Natural killer cell (primary cell): ENCODE results near the gene GDI2. TPM values are rescaled to one million over a fixed set of nuclear protein-coding genes. Genes with fewer than 3 reads are reported as not detected.
"Not testable (repeated sequence)": the region's sequence is repeated elsewhere in the genome, so short reads cannot be mapped to it uniquely, and the experiment has no call there.

Experiments
- ATAC-seq, 3 donors: fragments of 150-1000 bp in 2 of 3; fragments of 200-7000 bp in 1 of 3; cut with Tn5 transposase; 1 replicate in 1 of 3; 2 replicates in 2 of 3; pipeline ENCODE4 v1.10.0; 2021; ENCODE audit warnings: mild to moderate bottlenecking in 2 of 3, moderate library complexity in 2 of 3
- DNase-seq, 2 donors: peaks; one replicate each; pipeline versions ENCODE4 v3.0.0 to v3.0.0-alpha.2; 2013 to 2021; ENCODE audit warnings: mixed read lengths in 1 of 2
- H3K27ac ChIP-seq: one replicate; pipeline ENCODE4 v1.5.1; 2013; ENCODE audit warnings: mild to moderate bottlenecking, low read length
- H3K27me3 ChIP-seq: one replicate; pipeline ENCODE4 v1.6.1; 2013; ENCODE audit warnings: low read length; ENCODE audit not compliant: control insufficient read depth, insufficient read depth
- H3K36me3 ChIP-seq: one replicate; pipeline ENCODE4 v1.6.1; 2013; ENCODE audit warnings: low read length; ENCODE audit not compliant: control insufficient read depth, insufficient read depth
- H3K4me1 ChIP-seq: one replicate; pipeline ENCODE4 v1.6.1; 2013; ENCODE audit warnings: low read length; ENCODE audit not compliant: control insufficient read depth, insufficient read depth
- H3K4me3 ChIP-seq: one replicate; pipeline ENCODE4 v1.5.1; 2013; ENCODE audit warnings: low read length
- H3K9me3 ChIP-seq: one replicate; pipeline ENCODE4 v1.6.1; 2013; ENCODE audit warnings: low read length; ENCODE audit not compliant: control insufficient read depth, insufficient read depth
- H3K27ac Mint-ChIP-seq, 2 donors: one replicate each; pipeline ENCODE4 v1.8.0; 2022; ENCODE audit warnings: mild to moderate bottlenecking in 2 of 2, mixed read lengths in 2 of 2, moderate library complexity in 1 of 2
- H3K27me3 Mint-ChIP-seq, 2 donors: one replicate each; pipeline ENCODE4 v1.8.0; 2022; ENCODE audit warnings: low read depth in 2 of 2, mixed read lengths in 2 of 2
- H3K36me3 Mint-ChIP-seq: one replicate; pipeline ENCODE4 v1.8.0; 2022; ENCODE audit warnings: mixed read lengths
- H3K4me1 Mint-ChIP-seq, 2 donors: one replicate each; pipeline ENCODE4 v1.8.0; 2022; ENCODE audit warnings: mixed read lengths in 2 of 2
- H3K4me3 Mint-ChIP-seq: one replicate; pipeline ENCODE4 v1.8.0; 2022; ENCODE audit warnings: mild to moderate bottlenecking, moderate library complexity, mixed read lengths
- H3K9me3 Mint-ChIP-seq, 2 donors: one replicate each; pipeline ENCODE4 v1.8.0; 2022; ENCODE audit warnings: mixed read lengths in 2 of 2
- whole genome bisulfite sequencing: methylation state at CpG from one replicate; pipeline ENCODE4 v1.1.7; 2013; ENCODE audit warnings: missing lambda C conversion rate; ENCODE audit not compliant: insufficient coverage; 5-methylcytosine and 5-hydroxymethylcytosine counted together
- intact Hi-C: fragments of 100-400 bp; cut with micrococcal nuclease; formaldehyde crosslinking; loops from one replicate; pipeline ENCODE4 v1.14.2; 2022
- total RNA-seq, 4 donors: library from RNA; stranded (reverse); fragments of 120-200 nt in 1 of 4; gene quantifications; one replicate each; pipeline versions ENCODE4 v1.2.3 to v1.2.4, GENCODE V29; 2013 to 2022
- TF ChIP-seq, protein P1 (sequence below): fragments of 200-600 bp; IDR thresholded peaks from one replicate; pipeline ENCODE4 v1.8.0; 2022; ENCODE audit warnings: antibody characterized with exemption

Gene GDI2
- total RNA-seq, 3 donors from 2014 or later (not counting 1 experiment from before 2014, with no cell fraction given): 97.9 to 104 (median 104) TPM

DNA sequence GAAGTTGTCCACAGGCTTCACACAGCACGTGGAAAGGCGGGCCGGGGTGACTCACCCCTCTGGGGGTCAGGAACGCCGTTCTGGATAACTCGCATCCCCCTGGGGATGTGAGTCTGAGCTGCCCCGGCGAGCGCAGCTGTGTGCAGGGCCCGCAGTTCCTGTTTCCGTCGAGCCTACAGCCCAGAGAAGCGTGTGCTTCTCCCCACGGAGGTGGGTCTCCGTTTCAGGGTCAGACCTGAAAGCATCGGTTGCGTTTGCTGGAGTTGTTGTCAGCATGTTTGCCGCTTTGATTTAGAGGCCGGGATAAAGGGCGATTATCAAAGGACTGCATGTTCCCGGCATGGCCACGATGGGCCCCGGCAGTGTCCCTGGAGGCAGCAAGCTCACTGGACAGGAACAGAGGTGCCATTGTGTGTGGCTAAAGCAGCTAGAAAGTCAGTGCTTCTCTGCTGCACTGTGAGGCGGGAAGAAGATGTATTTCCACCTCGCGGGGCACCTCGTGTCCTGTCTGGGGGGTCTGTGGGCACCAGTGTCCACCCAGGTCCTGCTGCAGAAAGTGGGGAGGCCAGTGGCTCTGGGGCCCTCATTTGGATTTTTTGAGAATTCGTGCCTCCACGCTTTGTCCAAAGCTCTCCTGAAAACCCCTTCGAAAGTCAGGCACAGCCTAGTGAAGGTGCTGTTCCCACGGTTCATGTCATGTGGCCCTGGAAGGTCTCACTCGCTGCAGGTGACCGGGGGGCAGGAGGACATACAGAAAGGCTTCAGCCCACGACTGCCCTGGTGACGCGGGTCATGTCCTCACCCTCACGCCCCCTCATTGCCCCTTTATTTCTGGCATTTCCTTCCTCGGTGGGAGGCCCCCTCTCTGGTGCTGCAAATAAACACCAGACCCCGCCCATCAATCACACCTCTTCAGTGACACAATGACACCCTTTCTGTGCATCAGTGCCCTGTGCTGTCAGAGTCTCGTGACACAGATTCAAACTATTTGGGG lies 27.4 kb upstream of the GDI2 start:
- Histone ChIP-seq H3K4me1 (peaks cover 9% of the 10 kb centered on the region), H3K4me3 (peak overlapping the region; percentile 29), H3K9me3 (no peaks in the 10 kb centered on the region), H3K27me3 (no peaks in the 10 kb centered on the region), H3K36me3 (no peaks in the 10 kb centered on the region), H3K27ac (peak overlapping the region; percentile 78)
- Mint-ChIP-seq H3K27ac (no peak overlapping the region), H3K9me3 (no peaks in the 10 kb centered on the region), H3K4me3 (no peak overlapping the region), H3K27me3 (peaks cover 0 to 11% of the 10 kb centered on the region in 2 donors), H3K36me3 (no peaks in the 10 kb centered on the region), H3K4me1 (no peaks in the 10 kb centered on the region)
- 40% methylated on average over 40 of the region's 40 CpGs for WGBS
- DNase-seq (no peak), ATAC-seq (peak in 2 of 3 donors; percentile 35 to 43)
- intact Hi-C loops: no loop called here
- TF ChIP-seq, protein P1, sequence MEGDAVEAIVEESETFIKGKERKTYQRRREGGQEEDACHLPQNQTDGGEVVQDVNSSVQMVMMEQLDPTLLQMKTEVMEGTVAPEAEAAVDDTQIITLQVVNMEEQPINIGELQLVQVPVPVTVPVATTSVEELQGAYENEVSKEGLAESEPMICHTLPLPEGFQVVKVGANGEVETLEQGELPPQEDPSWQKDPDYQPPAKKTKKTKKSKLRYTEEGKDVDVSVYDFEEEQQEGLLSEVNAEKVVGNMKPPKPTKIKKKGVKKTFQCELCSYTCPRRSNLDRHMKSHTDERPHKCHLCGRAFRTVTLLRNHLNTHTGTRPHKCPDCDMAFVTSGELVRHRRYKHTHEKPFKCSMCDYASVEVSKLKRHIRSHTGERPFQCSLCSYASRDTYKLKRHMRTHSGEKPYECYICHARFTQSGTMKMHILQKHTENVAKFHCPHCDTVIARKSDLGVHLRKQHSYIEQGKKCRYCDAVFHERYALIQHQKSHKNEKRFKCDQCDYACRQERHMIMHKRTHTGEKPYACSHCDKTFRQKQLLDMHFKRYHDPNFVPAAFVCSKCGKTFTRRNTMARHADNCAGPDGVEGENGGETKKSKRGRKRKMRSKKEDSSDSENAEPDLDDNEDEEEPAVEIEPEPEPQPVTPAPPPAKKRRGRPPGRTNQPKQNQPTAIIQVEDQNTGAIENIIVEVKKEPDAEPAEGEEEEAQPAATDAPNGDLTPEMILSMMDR: no peak

DNA sequence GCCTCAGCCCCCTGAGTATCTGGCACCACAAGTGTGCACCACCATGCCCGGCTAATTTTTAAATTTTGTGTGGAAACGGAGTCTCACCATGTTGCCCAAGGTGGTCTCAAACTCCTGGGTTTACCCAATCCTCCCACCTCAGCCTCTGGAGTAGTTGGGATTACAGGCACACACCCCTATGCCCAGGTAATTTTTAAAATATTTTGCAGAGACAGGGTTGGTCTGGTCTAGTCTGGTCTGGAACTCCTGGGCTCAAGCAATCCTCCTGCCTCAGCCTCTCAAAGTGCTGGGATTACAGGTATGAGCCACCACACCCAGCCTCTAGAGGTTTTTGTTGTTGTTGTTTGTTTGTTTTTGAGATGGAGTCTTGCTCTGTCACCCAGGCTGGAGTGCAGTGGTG lies 22.9 kb upstream of the GDI2 start:
- H3K27me3 ChIP-seq, H3K4me3 ChIP-seq, H3K4me1 ChIP-seq, H3K4me1 Mint-ChIP-seq, H3K36me3 Mint-ChIP-seq, ATAC-seq, H3K9me3 Mint-ChIP-seq, intact Hi-C loops, H3K9me3 ChIP-seq, H3K4me3 Mint-ChIP-seq, H3K27ac ChIP-seq, H3K27ac Mint-ChIP-seq, DNase-seq, H3K36me3 ChIP-seq: not testable (repeated sequence)
- peaks cover 0 to 11% of the 10 kb centered on the region in 2 donors for H3K27me3 Mint-ChIP-seq
- WGBS: 87% methylated on average over 2 of the region's 2 CpGs

DNA sequence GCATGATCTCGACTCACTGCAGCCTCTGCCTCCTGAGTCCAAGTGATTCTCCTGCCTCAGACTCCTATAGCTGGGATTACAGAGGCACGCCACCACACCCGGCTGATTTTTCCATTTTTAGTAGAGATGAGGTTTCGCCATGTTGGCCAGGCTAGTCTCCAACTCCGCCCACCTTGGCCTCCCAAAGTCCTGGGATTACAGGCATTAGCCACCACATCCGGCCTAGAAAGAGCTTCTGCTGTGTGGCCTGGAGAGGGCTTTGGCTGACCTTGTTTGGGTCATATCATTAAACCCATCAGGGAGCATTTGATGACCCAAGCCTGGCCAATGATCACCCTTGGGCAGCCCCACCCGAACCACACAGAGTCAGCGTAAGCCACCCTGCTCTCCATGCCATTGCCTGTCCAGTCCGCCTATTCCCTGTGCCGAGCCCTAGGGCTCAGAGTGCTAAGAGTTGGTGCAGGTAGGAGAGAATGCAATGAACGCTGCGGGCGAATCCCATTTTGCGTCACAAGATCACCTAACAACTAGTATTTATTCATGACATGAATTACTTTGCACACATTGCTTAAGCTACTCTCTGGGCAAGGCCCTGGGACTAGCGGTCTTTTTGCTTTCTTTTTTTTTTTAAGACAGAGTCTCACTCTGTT lies 22.3 kb upstream of the GDI2 start:
- intact Hi-C loops: no loop called here
- Mint-ChIP-seq H3K27ac (no peak overlapping the region), H3K4me1 (no peaks in the 10 kb centered on the region), H3K36me3 (no peaks in the 10 kb centered on the region), H3K9me3 (no peaks in the 10 kb centered on the region), H3K27me3 (peaks cover 0 to 7% of the 10 kb centered on the region in 2 donors), H3K4me3 (no peak overlapping the region)
- no peaks in the 10 kb centered on the region for H3K36me3 ChIP-seq
- no peaks in the 10 kb centered on the region for H3K27me3 ChIP-seq
- H3K9me3 ChIP-seq: no peaks in the 10 kb centered on the region
- DNase-seq (no peak), ATAC-seq (no peak)
- no peak overlapping the region for H3K27ac ChIP-seq
- WGBS: 96% methylated on average over 15 of the region's 15 CpGs
- no peaks in the 10 kb centered on the region for H3K4me1 ChIP-seq
- TF ChIP-seq, protein P1: no peak
- no peak overlapping the region for H3K4me3 ChIP-seq

DNA sequence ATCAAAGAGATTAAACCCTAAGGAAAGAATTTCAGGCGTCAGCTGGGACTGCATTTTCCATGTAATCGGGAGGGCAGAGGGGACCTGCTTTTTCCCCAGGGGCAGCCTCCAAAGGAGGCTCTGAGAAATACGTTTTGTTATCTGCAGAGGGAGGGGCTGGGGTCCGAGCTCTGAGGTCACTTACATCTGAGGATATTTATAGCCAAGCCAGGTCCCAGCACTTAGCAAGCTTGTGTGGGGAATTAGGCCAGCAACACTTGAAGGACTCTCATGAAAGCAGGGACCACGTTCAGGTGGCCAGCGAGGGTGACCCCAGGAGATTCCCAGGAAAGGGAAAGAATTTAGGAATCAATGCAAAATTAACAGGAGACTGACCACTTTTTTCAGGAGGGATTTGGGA lies 20.6 kb upstream of the GDI2 start:
- no peaks in the 10 kb centered on the region for H3K4me1 ChIP-seq
- intact Hi-C loops: no loop called here
- TF ChIP-seq, protein P1: no peak
- no peak for ATAC-seq
- Mint-ChIP-seq H3K4me1 (no peaks in the 10 kb centered on the region), H3K27ac (no peak overlapping the region), H3K27me3 (peaks cover 0 to 4% of the 10 kb centered on the region in 2 donors), H3K9me3 (no peaks in the 10 kb centered on the region), H3K36me3 (no peaks in the 10 kb centered on the region), H3K4me3 (no peak overlapping the region)
- no peak overlapping the region for H3K4me3 ChIP-seq
- WGBS: 79% methylated on average over 6 of the region's 6 CpGs
- no peak overlapping the region for H3K27ac ChIP-seq
- no peaks in the 10 kb centered on the region for H3K36me3 ChIP-seq
- no peaks in the 10 kb centered on the region for H3K9me3 ChIP-seq
- DNase-seq: no peak
- H3K27me3 ChIP-seq: no peaks in the 10 kb centered on the region
